Activated CD4-positive, alpha-beta T cell treated with anti-CD3 and anti-CD28 coated beads, Interleukin-2, amount 10 ng/mL, durations not matched to agents 7 days and 5 days (primary cell): ENCODE data around the gene MEA1. TPM values are rescaled to one million over a fixed set of nuclear protein-coding genes. Genes with fewer than 3 reads are reported as not detected.
"Not testable (repeated sequence)": the region's sequence is repeated elsewhere in the genome, so short reads cannot be mapped to it uniquely, and the experiment has no call there.

ENCODE experiments used
- CTCF ChIA-PET: fragments of 350-600 bp; sonication (Branson Sonifier 250); formaldehyde crosslinking; loops from one replicate; lab custom pipeline; 2021; ENCODE audit warnings: antibody characterized with exemption; lab: Charles Lee
- POLR2A ChIA-PET: fragments of 350-600 bp; sonication (Branson Sonifier 250); formaldehyde crosslinking; loops from one replicate; lab custom pipeline; 2021; ENCODE audit warnings: antibody characterized with exemption; lab: Charles Lee
- DNase-seq: peaks from one replicate; pipeline ENCODE4 v3.0.0-alpha.2; 2020
- H3K27ac Mint-ChIP-seq: one replicate; pipeline ENCODE4 v1.8.0; 2021; ENCODE audit warnings: mild to moderate bottlenecking, moderate library complexity, mixed read lengths
- H3K27me3 Mint-ChIP-seq: one replicate; pipeline ENCODE4 v1.8.0; 2021; ENCODE audit warnings: mixed read lengths
- H3K36me3 Mint-ChIP-seq: one replicate; pipeline ENCODE4 v1.8.0; 2021; ENCODE audit warnings: low read depth, mixed read lengths
- H3K4me1 Mint-ChIP-seq: one replicate; pipeline ENCODE4 v1.8.0; 2021; ENCODE audit warnings: mixed read lengths
- H3K4me3 Mint-ChIP-seq: one replicate; pipeline ENCODE4 v1.8.0; 2021; ENCODE audit warnings: mild to moderate bottlenecking, moderate library complexity, mixed read lengths
- H3K9me3 Mint-ChIP-seq: one replicate; pipeline ENCODE4 v1.8.0; 2021; ENCODE audit warnings: mixed read lengths
- total RNA-seq, 2 experiments: library from RNA; stranded (reverse); gene quantifications; one replicate each; pipeline ENCODE4 v1.2.3, GENCODE V29; 2021

Gene MEA1
- total RNA-seq, 2 experiments from 2014 or later = 58.9 to 70.1 TPM

DNA sequence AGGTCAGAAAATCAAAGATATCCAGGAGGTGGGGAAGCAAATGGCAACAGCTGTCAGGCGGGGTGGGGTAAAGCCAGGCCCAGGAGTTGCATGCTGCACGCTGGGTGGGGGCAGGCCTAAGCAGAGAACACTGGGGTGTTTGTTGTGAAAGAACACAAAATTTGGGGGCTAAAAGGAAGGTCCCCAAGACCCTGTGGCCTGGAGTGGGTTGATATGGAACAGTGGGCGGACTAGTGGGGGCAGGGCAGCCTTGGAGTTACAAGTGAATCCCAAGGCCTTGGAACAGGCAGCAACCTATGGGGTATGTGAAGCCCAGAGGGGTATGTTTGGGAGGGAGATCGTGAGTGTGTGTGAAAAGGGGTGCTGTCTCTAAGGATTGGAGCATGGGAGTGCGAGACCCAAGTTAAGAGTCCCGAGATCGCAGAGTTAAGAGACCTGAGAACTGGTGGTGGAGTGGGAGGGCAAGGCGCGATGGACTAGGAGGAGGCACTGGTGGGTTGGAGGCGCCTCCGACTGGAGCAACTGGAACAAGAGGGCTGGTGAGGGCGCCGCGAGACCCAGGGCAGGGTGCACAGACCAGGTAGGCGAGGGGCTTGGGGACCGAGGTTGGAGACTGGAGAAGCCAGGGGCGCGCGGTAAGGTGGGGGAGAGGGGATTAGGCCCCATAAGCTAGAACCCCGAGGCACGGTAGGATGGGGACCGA lies 39.2 kb upstream of the MEA1 start:
- ChIA-PET POLR2A (interaction anchor here (0.9 kb wide), 1 partner anchor 74 kb away, joined by 3 read pairs; the partner anchor contains the start of gene PEX6), CTCF (interaction anchor here (0.9 kb wide), 1 partner anchor 69 kb away, joined by 4 read pairs; the partner anchor contains the start of gene PPP2R5D)
- Mint-ChIP-seq H3K27me3 (no peaks in the 10 kb centered on the region), H3K9me3 (no peaks in the 10 kb centered on the region), H3K4me1 (peaks cover 49% of the 10 kb centered on the region), H3K4me3 (peak overlapping the region; percentile 98), H3K36me3 (peaks cover 43% of the 10 kb centered on the region), H3K27ac (peak overlapping the region; percentile 99)
- DNase-seq = peak; percentile 21

DNA sequence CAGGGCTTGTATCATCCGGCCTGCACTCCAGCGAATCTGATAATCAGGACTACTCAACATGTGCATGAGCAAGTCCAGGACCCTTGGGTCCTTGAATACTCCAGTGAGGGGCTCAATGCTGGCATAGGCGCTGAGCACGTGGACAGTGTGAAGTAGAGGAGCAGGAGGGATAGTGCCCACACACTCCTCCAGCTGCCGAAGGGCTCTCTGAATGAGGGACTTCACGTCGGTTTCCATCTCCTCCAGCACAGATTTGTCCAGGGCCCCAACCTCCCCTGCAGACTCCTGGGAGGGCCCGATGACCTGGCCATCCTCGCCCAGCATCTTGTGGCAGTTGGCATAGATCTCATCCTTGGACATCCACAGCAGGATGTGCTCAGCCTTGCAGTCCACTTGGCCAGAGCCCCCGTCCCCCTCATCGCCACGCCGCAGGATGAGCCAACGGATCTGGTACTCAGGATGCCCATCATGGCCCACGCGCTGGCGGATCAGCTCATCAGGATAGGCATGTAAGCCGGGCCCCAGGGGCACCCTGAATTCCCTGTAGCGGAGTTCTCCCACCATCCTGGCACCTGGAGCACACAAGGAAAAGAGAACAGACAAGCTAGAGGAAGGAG lies 38.6 kb upstream of the MEA1 start:
- Mint-ChIP-seq H3K27me3 (no peaks in the 10 kb centered on the region), H3K27ac (peak overlapping the region; percentile 99), H3K36me3 (peaks cover 37% of the 10 kb centered on the region), H3K9me3 (no peaks in the 10 kb centered on the region), H3K4me1 (peaks cover 43% of the 10 kb centered on the region), H3K4me3 (peak overlapping the region; percentile 98)
- ChIA-PET POLR2A (no interaction called here), CTCF (no interaction called here)
- no peak for DNase-seq

DNA sequence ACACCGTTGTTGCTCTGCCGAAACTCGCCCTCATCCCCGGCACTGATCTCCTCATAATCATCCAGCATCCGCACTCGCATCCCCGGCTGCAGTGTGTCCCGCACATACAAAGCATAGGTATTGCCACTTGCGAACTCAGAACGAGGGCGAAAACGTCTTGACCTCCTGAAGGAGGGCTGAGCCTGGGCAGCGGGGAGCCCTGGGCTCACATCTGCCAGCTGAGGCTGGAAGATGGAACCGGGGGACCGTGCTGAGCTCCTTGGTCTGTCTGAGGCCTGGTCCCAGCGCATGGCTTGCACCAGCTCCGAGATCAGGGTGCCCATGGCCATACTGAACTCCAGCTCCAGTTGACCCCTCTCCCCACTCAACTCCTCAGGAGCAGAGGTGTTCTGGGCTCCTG lies 37.2 kb upstream of the MEA1 start:
- H3K4me1 Mint-ChIP-seq = peaks cover 39% of the 10 kb centered on the region
- no peaks in the 10 kb centered on the region for H3K27me3 Mint-ChIP-seq
- no peak for DNase-seq
- no peak overlapping the region for H3K27ac Mint-ChIP-seq
- CTCF ChIA-PET = interaction anchor here (1.0 kb wide), 2 partner anchors 29 to 93 kb away, joined by 3 read pairs; no protein-coding TSS in a partner anchor
- no peaks in the 10 kb centered on the region for H3K9me3 Mint-ChIP-seq
- no peak overlapping the region for H3K4me3 Mint-ChIP-seq
- POLR2A ChIA-PET = interaction anchor here (0.5 kb wide), 1 partner anchor 46 kb away, joined by 3 read pairs; no protein-coding TSS in a partner anchor
- peaks cover 38% of the 10 kb centered on the region for H3K36me3 Mint-ChIP-seq

DNA sequence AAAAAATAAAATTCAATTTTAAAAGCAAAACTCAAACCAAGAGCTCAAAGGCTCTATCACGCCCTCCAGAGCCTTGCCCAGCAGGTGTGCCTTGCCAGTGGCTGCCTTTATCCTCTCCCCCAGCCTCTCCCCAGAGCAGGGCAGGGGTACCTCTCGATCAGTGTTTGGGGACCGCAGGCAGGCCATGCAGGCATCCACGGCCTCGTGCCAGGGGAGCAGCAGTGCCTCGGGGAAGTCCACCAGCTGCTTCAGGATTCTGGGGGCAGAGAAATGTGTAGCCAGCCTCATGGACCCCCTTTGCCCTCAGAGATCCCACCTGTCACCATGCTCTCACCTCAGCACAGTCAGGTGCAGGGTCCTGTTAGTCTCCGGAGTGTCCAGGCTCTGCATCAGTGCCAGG lies 34.3 kb upstream of the MEA1 start:
- Mint-ChIP-seq H3K9me3 (no peaks in the 10 kb centered on the region), H3K4me1 (peaks cover 24% of the 10 kb centered on the region), H3K27ac (no peak overlapping the region), H3K27me3 (no peaks in the 10 kb centered on the region), H3K36me3 (peaks cover 29% of the 10 kb centered on the region), H3K4me3 (no peak overlapping the region)
- POLR2A ChIA-PET = no interaction called here
- CTCF ChIA-PET = interaction anchor here (0.6 to 1.2 kb wide), 2 partner anchors 11 to 35 kb away, joined by 4 read pairs; partner anchors contain the start of genes KLC4 and MRPL2
- no peak for DNase-seq

DNA sequence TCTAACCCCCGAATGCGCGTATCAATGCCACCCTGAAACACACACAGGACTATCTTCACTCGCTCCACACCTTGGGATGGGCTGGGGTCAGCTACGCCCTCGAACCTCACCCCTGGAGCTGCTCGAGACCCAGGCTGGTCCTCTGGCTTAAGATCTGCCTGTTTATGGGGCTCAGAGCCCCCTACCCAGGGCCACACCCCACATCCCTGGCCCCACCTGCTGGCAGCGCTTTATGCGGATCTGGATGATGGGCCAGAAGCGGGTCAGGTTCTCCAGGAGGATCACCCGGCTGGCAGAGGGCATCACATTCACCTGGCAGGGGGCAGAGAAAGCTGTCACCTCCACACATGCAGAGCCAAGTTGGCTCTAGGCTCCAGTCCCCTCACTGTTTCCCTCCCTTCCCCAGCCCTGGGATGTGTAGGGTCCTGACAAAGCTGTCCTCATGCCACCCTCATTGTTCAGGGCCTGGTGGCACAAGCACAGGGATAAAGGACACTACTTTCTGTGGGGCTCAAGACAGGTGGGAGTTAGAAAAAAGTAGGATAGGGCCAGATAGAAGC lies 31.7 kb upstream of the MEA1 start:
- Mint-ChIP-seq H3K36me3 (peaks cover 18% of the 10 kb centered on the region), H3K27me3 (no peaks in the 10 kb centered on the region), H3K9me3 (no peaks in the 10 kb centered on the region), H3K4me3 (no peak overlapping the region), H3K27ac (peak overlapping the region; percentile 75), H3K4me1 (peaks cover under 1% of the 10 kb centered on the region)
- ChIA-PET CTCF (interaction anchor here (0.6 to 2.1 kb wide), 2 partner anchors 10 to 132 kb away, joined by 3 to 5 read pairs; no protein-coding TSS in a partner anchor), POLR2A (no interaction called here)
- DNase-seq = no peak

DNA sequence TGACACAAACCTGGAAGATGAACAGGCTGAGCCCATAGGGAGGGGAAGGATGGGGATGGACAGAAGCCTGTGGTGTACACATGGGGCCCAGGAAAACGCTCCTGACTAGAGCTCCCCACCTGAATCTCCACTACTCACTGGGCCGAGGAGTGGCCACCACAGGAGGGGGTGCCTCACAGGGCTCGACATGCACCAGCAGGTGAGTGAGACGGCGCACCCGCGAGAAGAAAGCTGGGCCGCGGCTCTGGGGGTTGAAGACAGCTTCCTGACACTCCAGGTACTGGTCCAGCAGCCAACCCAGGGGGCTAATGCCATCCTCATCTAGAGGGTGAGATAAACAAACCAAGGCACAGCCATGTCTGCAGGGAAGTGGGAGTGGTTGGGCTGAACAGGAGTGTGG lies 29.6 kb upstream of the MEA1 start:
- no peak for DNase-seq
- no peak overlapping the region for H3K4me3 Mint-ChIP-seq
- CTCF ChIA-PET = interaction anchor here (2.3 kb wide), 1 partner anchor 15 kb away, joined by 5 read pairs; no protein-coding TSS in a partner anchor
- POLR2A ChIA-PET = no interaction called here
- H3K36me3 Mint-ChIP-seq = peaks cover 20% of the 10 kb centered on the region
- no peaks in the 10 kb centered on the region for H3K27me3 Mint-ChIP-seq
- H3K9me3 Mint-ChIP-seq = no peaks in the 10 kb centered on the region
- H3K27ac Mint-ChIP-seq = peak overlapping the region; percentile 46
- H3K4me1 Mint-ChIP-seq = no peaks in the 10 kb centered on the region

DNA sequence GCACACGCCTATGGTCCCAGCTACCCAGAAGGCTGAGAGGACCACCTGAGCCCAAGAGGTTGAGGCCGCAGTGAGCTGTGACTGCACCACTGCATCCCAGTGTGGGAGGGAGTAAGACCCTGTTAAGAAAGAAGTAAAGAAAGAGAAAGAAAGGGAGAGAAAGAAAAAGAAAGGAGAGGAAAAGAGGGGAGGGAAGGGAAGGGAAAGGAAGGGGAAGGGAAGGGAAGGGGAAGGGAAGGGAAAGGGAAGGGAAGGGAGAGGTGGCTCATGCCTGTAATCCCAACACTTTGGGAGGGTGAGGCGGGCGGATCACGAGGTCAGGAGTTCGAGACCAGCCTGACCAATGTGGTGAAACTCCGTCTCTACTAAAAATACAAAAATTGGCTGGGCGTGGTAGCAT lies 27.7 kb upstream of the MEA1 start:
- not testable (repeated sequence) for DNase-seq, H3K4me1 Mint-ChIP-seq, H3K4me3 Mint-ChIP-seq, H3K27me3 Mint-ChIP-seq, H3K9me3 Mint-ChIP-seq
- Mint-ChIP-seq H3K27ac (peak overlapping the region; percentile 31), H3K36me3 (peaks cover 24% of the 10 kb centered on the region)
- POLR2A ChIA-PET = interaction anchor here (0.6 kb wide), 1 partner anchor 40 kb away, joined by 3 read pairs; no protein-coding TSS in a partner anchor
- CTCF ChIA-PET = interaction anchor here (2.3 kb wide), 1 partner anchor 13 kb away, joined by 5 read pairs; no protein-coding TSS in a partner anchor

DNA sequence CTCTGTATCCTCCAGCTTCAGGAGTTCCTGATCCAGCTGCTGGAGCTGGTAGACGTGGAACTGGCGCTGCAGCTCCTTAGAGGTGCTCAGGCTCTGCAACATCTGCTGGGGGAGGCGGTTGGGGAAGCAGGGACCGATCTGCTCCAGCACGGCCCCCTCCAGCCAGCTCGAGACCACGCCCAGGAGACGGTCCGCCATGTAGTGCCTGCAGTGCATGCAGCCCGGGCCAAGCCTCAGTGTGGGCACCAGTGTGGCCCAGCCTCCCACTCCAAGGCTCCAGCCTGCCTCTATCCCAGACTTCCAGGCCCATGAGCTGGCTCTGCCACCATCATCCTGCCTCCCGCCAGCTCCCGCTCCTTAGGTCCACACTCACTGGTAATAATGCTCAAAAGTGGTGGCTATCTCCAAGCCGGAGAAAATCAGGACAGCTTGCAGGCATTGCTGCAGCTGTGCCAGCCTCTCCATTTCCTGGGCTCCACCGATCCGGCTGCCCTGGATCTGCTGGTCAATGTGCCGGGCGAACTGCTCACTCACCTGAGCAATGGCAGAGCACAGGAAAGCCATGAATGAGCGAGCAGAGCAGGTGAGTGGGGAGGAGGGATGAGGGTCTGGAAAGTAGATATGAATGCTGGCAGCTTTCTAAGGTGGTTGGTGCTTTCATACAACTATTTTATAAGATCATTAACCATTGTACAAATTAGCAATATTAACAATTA lies 27.0 kb upstream of the MEA1 start:
- no peaks in the 10 kb centered on the region for H3K9me3 Mint-ChIP-seq
- no peak for DNase-seq
- ChIA-PET POLR2A (no interaction called here), CTCF (interaction anchor here (2.3 kb wide), 1 partner anchor 12 kb away, joined by 5 read pairs; no protein-coding TSS in a partner anchor)
- no peaks in the 10 kb centered on the region for H3K4me1 Mint-ChIP-seq
- H3K4me3 Mint-ChIP-seq = no peak overlapping the region
- H3K27ac Mint-ChIP-seq = no peak overlapping the region
- no peaks in the 10 kb centered on the region for H3K27me3 Mint-ChIP-seq
- peaks cover 19% of the 10 kb centered on the region for H3K36me3 Mint-ChIP-seq

DNA sequence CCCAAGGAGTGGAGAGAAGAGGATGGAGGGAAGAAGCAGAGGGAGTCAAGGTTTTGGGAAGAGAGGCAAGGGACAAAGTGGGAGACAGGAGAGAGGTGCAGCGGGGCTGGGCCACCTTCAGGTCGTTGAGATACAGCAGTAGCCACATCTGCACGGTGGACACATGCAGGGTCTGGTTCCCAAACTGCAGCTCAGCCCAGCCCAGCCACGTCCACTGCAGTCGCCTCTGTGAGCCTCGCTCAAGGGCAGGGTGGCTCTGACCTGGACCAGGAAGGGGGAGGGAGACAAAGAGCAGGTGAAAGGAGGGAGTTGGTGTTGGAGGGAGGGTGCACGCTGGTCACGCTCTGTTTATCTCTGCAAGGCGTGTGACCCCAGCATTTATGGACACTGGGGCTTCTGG lies 25.0 kb upstream of the MEA1 start:
- H3K27me3 Mint-ChIP-seq = no peaks in the 10 kb centered on the region
- peaks cover 23% of the 10 kb centered on the region for H3K36me3 Mint-ChIP-seq
- H3K4me3 Mint-ChIP-seq = no peak overlapping the region
- no peaks in the 10 kb centered on the region for H3K9me3 Mint-ChIP-seq
- POLR2A ChIA-PET = no interaction called here
- peak overlapping the region; percentile 76 for H3K27ac Mint-ChIP-seq
- no peaks in the 10 kb centered on the region for H3K4me1 Mint-ChIP-seq
- CTCF ChIA-PET = interaction anchor here (0.9 to 1.7 kb wide), 2 partner anchors 11 to 15 kb away, joined by 5 read pairs; no protein-coding TSS in a partner anchor
- DNase-seq = no peak

DNA sequence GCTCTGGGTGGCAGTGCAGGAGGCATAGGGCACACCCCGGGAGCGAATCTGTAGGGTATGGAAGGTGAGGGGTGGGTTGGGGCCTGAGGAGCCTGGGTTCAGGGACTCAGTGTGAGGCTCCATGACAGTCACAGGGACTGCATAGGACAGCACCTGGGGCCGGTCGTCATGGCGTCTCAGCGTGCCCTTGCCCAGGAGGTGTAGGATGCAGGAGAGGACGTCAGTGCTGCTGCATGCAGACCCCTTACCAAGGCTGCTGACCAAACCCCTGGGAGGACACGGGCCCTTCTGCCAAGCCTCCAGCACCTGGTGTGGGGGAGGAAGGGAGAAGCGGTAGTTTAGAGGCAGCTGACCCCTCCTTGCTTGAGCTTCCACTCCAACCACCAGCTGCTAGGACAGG lies 24.0 kb upstream of the MEA1 start:
- no peak for DNase-seq
- ChIA-PET CTCF (no interaction called here), POLR2A (no interaction called here)
- Mint-ChIP-seq H3K27me3 (no peaks in the 10 kb centered on the region), H3K4me1 (no peaks in the 10 kb centered on the region), H3K36me3 (peaks cover 20% of the 10 kb centered on the region), H3K4me3 (no peak overlapping the region), H3K27ac (no peak overlapping the region), H3K9me3 (no peaks in the 10 kb centered on the region)

DNA sequence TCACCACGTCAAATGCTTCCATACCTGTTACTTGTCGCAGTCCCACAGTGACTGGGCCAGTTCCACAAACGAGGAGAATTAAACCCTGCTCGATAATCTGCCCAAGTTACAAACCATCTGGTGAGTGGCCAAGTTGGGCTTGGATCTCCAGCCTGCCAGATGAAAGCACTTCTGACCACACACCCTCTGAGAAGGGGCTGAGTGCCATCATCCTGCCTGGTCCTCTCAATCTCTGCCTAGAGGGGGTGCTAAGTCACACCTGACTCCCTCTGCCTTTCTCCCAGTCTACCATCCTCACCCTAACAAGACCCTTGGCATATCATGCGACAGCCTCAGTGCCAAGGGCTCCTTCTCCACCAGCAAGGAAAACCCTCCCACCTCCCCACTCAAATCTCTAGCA lies 23.5 kb upstream of the MEA1 start:
- POLR2A ChIA-PET = no interaction called here
- no peaks in the 10 kb centered on the region for H3K4me1 Mint-ChIP-seq
- CTCF ChIA-PET = no interaction called here
- no peak for DNase-seq
- no peak overlapping the region for H3K4me3 Mint-ChIP-seq
- no peak overlapping the region for H3K27ac Mint-ChIP-seq
- H3K36me3 Mint-ChIP-seq = peaks cover 20% of the 10 kb centered on the region
- no peaks in the 10 kb centered on the region for H3K9me3 Mint-ChIP-seq
- H3K27me3 Mint-ChIP-seq = no peaks in the 10 kb centered on the region

DNA sequence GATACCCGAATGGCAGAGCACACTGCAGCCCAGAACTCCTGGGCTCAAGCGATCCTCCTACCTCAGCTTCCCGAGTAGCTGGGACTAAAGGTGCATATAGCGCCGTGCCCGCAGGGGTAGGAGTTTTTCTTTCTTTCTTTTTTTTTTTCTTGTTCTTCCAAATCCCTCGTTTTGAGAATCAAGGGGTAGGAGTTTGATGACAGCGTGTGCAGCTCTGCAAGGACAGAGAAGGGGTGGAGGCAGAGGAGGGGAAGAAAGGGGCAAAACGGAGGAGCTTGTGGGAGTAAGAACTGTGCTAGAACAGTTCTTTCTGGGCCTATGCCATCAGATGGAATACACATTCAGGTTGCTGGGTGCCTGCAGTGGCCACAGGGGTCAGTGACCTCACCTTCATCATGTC lies 23.0 kb upstream of the MEA1 start:
- H3K27ac Mint-ChIP-seq = peak overlapping the region; percentile 9
- no peak overlapping the region for H3K4me3 Mint-ChIP-seq
- H3K4me1 Mint-ChIP-seq = no peaks in the 10 kb centered on the region
- no peak for DNase-seq
- ChIA-PET CTCF (interaction anchor here (1.4 kb wide), 1 partner anchor 17 kb away, joined by 3 read pairs; the partner anchor contains the start of gene CUL7), POLR2A (no interaction called here)
- H3K36me3 Mint-ChIP-seq = peaks cover 23% of the 10 kb centered on the region
- no peaks in the 10 kb centered on the region for H3K27me3 Mint-ChIP-seq
- no peaks in the 10 kb centered on the region for H3K9me3 Mint-ChIP-seq
